ENCODE data around the gene GRN.
"Not testable (repeated sequence)": the region's sequence is repeated elsewhere in the genome, so short reads cannot be mapped to it uniquely, and the experiment has no call there.

GRN gene

GRCh38 chr17:44322236-44322895 is 22.7 kb upstream of the GRN start:
- DNase-seq: no peak

GRCh38 chr17:44323359-44324091 is 21.6 kb upstream of the GRN start:
- DNase-seq: no peak

GRCh38 chr17:44324092-44324570 is 21.0 kb upstream of the GRN start:
- no peak for DNase-seq

- DNase-seq: peak; percentile 70
Observed at GRCh38 chr17:44324571-44325275, 20.4 kb upstream of the GRN start, which contains the start of gene SLC25A39. SLC25A39 (minus strand) TSS chr17:44324823; CDS start chr17:44323562, 1,261 bp downstream.

DNA sequence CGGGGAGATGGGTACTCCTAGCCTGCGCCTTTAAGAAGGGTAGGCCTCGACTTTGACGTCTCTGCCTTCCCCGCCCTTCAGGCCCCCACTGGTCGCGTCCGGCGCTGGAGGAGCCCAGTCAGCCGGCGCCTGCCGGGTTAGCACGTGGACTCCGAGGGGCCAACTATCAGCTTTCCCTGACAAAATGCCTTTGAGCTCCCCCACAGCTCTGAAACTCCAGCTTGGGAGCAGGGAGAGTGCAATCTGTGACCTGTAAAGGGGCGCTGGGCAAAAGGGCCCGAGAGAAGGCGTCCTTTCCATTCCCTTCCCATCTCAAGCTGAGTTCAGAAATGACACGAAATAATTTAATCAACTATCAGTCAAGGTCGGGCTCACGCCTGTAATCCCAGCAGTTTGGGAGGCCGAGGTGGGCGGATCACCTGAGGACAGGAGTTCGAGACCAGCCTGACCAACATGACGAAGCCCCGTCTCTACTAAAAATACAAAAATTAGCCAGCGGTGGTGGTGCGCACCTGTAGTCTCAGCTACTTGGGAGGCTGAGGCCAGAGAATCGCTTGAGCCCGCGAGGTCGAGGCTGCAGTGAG is 18.1 kb upstream of the GRN start:
- peak; percentile 90 for DNase-seq

DNA sequence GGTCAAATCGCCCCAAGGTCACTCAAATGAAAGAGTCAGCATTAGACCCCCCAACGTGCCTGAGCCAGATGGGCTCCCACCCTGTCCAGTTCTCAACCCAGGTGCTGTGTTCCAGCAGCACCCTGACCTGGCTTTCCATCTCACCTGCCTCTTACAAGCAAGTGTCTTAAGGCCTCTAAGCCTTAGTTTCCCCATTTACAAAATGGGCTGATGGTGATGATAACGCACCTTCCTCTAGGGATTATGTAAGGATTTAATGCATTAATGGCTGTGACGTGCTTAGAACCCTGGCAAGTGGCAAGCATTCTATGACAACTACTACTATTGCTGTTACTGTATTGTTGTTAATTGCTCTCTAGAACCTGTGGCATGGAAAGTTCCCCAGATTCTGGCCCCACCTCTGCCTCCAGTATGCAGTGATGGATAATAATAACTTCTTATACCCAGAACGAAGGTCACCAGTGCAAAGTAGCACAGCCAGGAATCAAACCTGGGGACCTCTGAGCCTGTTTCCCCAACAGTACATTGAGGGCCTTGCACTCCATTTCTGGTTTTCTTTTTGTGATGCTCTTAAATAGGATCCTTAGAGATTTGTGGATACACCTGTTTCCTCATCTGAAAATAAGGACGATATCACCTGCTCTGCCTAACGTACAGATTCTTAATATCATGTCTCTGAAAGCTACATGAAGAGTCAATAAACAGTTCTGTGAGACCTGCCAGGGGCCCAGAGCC is 17.2 kb upstream of the GRN start:
- no peak for DNase-seq

GRCh38 chr17:44329516-44329915 is 15.6 kb upstream of the GRN start:
- DNase-seq: not testable (repeated sequence)

DNA sequence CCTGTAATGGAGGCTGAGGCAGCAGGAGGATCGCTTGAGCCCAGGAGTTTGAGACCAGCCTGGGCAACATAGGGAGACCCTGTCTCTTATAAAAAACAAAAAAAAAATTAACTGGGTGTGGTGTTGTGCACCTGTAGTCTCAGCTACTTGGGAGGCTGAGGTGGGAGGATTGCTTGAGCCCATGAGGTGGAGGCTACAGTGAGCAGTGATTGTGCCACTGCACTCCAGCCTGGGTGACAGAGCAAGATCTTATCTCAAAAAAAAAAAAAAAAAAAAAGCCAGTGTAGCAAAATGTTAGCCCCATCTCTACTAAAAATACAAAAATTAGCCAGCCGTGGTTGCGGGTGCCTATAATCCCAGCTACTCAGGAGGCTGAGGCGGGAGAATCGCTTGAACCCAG is 14.8 kb upstream of the GRN start:
- DNase-seq: not testable (repeated sequence)

- peak; percentile 29 for DNase-seq
Observed at GRCh38 chr17:44331249-44331760, 13.8 kb upstream of the GRN start.

DNA sequence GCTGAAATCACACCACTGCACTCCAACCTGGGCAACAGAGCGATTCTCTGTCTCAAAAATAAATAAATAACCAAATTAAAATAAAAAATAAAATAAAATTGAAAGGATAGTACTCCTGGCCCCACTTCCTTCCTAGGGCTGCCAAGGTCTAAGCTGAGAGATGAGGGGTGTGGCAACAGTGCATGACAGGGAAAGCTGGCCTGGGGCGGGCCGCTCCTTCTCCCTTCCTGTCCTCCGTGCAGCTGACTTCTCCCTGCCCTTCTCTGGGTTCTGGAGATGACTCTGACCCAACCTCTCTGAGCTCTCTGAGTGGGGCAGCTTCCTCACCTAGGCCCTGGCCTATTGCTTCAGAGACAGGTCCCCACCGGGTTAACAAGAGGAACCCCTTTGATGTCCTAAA is 11.7 kb upstream of the GRN start:
- no peak for DNase-seq

GRCh38 chr17:44334315-44334714 is 10.8 kb upstream of the GRN start:
- DNase-seq: no peak

DNA sequence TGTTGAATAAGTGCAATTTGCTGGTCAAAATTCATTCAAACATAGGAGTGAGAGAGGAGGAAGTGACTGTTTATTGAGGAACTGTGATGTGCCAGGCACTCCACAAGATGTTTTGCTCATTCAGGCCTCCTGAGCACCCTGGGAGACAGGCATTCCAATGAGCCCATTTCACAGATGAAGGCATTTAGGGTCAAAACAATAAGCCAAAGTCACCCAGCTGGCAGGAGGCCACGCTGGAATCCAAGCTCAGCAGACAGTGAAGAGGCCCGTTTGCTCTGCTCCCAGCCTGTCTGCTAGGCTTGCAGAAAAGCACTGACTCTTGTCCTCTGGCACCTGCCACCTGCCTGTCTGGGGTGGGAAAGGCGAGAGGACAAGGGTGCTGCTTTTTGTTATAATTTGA is 10.4 kb upstream of the GRN start:
- DNase-seq: no peak

- no peak for DNase-seq
Observed at GRCh38 chr17:44335564-44335963, 9.5 kb upstream of the GRN start.

- DNase-seq: no peak
Observed at GRCh38 chr17:44335968-44336367, 9.1 kb upstream of the GRN start.

- no peak for DNase-seq
Observed at GRCh38 chr17:44338702-44339101, 6.4 kb upstream of the GRN start.

DNA sequence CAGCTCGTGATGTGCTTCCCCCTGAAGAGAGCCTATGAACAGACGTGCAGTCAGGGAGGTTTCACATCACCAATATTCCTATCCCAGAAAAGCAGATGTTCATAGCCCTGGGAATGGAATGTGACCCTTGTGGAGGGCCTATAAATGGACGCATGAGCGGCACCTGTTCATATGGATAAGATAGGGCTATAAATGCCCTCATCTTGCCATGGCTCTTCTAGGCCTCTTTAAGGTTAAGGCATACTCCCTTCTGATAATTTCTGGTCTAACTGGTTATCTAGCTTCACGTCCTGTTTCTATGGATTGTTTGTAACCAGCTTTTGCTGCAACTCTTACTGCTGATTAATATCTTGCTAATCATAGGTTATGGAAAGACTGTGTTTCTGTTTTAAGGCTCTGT is 4.5 kb upstream of the GRN start:
- DNase-seq: not testable (repeated sequence)

DNA sequence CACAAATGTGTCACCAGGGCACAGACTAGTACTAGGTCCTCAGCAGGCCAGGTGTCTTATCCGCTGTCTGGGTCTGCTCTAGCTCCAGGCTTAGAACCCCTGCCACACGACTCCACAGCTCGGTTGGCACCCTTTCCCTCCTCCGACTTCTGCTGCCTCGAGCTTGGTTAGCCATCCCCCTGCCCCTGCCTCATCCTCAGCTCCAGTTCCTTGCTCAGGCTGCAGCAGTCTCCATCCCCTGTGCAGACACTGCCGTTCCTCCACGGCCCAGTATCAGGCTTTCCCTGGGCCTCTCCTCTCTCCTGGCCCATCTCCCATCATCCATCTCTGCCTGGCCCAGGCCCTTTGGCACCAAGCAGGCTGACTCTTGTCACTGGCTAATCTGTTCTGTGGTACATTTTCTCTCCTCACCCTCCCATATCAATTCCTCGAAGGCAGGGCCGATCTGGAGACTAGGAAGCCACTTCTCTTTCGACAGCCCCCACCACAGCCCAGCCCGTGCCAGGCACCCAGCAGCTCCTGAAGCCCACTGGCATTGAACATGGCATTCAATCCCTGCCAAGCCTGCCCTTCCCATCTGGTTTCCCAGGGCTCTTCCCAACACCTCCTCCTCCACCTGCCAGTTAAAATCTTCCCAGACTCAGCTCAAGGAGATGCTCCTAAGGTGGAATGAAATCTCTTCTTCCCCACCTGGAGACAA is 1.4 kb upstream of the GRN start:
- no peak for DNase-seq

DNA sequence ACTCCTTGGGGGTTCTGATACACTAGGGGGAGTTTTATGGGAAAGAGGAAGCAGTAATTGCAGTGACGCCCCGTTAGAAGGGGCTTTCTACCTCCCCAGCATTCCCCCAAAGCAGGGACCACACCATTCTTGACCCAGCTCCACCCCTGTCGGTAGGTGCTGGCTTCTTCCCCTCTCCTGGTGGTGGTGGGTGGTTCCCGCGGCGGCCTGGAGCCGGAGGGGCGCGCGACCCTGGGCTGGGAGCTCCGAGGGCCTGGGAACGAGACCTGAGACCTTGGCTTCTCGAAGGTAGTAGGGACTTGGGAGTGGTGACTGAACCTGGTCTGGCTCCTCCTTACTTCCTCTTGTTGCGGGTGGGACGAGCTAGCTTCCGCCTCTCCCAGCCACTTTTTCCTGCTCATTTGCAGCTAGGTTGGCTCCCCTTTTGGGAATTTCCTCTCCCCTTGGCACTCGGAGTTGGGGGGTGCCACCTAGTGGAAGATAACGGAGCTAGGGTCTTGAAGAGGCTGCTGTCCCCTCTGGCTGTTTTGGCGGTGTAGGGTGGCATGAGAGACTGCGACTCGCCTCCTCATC is 438 bp downstream of the GRN start:
- DNase-seq: no peak

DNA sequence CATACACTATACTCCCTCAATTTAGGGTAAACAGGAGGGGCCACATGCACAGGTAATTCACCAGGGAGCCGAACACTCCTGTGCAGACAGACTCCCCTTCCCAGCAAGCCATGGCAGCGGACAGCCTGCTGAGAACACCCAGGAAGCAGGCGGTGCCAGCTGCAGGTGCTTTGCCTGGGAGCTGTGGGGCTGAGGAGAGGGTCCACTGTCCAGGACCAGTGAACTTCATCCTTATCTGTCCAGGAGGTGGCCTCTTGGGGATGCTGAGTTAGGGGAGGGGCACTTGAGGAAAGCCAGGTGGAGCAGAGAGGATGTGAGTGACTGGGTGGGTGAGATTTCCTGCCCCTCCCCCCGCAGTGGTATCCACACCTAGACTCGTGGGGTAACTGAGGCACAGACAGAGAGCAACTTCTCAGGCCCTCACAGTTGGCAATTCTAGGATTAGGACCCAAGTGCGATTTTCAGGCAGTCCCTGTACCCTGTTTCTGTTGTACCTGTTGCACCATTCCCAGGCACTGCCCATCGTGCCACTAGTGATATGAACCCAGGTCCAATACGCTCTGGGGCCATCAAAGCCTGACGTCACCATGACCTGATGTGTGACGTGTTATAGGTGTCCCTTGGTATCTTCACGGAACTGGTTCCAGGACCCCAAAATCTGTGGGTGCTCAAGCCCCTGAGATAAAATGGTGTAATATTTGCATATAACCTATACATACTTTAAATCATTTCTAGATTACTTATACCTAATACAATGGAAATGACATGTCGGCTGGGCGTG is 1.2 kb downstream of the GRN start:
- no peak for DNase-seq

GRCh38 chr17:44347206-44348055 is 2.3 kb downstream of the GRN start:
- DNase-seq: not testable (repeated sequence)
